ENCODE measurements around the gene DCST2.

Gene DCST2

DNA sequence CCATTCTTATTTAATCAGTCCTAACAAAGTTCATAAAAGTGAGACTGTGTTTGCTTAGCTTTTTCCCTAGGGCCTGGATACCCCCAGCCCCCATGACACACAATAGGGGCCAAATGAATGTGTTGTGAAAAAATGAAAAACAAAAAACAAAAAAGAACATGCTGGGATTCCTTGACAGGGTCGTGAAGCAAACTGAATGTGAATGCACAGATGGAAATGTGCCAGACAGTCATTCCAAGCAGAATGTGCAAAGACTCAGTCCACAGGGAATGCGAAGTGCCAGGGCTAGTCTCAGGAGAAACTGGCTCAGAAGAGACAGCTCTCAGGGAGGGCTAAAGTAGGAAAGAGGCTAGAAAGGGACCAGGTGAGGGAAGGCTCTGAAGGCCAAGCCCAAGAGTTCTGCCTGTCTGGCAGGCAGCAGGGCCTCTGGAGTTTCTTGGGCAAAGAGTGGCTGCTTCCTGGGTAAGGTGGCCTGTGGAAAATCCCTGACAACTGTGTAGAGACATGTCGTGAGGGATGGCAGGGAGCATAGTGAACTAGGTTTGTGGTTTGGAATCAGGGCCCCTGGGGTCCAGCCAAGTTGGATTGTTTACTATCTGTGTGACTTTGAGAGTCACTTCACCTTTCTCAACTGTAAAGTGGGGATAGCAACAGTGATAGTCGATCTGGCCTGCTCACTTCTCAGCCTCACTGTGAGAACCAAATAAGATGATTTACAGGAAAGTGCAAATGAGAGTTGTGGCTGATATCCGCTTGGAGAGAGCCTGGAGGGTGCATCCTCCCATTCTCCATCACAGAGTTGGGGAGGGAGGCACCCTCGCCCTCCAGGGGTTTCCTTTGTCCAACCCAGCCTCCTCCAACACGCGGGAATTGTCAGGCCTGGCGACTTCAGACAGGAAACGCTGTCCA, 16.3 kb upstream of the DCST2 start:
- TF ChIP-seq, protein P1, sequence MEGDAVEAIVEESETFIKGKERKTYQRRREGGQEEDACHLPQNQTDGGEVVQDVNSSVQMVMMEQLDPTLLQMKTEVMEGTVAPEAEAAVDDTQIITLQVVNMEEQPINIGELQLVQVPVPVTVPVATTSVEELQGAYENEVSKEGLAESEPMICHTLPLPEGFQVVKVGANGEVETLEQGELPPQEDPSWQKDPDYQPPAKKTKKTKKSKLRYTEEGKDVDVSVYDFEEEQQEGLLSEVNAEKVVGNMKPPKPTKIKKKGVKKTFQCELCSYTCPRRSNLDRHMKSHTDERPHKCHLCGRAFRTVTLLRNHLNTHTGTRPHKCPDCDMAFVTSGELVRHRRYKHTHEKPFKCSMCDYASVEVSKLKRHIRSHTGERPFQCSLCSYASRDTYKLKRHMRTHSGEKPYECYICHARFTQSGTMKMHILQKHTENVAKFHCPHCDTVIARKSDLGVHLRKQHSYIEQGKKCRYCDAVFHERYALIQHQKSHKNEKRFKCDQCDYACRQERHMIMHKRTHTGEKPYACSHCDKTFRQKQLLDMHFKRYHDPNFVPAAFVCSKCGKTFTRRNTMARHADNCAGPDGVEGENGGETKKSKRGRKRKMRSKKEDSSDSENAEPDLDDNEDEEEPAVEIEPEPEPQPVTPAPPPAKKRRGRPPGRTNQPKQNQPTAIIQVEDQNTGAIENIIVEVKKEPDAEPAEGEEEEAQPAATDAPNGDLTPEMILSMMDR (IDR thresholded peaks at IDR 0.05; ENCODE audit: low read depth, low read length, missing control alignments), result no peak
- no peak for DNase-seq (ENCODE audit: low read depth)
- peak overlapping the region; percentile 63 for H3K4me3 ChIP-seq (ENCODE audit: low read depth, low read length)

DNA sequence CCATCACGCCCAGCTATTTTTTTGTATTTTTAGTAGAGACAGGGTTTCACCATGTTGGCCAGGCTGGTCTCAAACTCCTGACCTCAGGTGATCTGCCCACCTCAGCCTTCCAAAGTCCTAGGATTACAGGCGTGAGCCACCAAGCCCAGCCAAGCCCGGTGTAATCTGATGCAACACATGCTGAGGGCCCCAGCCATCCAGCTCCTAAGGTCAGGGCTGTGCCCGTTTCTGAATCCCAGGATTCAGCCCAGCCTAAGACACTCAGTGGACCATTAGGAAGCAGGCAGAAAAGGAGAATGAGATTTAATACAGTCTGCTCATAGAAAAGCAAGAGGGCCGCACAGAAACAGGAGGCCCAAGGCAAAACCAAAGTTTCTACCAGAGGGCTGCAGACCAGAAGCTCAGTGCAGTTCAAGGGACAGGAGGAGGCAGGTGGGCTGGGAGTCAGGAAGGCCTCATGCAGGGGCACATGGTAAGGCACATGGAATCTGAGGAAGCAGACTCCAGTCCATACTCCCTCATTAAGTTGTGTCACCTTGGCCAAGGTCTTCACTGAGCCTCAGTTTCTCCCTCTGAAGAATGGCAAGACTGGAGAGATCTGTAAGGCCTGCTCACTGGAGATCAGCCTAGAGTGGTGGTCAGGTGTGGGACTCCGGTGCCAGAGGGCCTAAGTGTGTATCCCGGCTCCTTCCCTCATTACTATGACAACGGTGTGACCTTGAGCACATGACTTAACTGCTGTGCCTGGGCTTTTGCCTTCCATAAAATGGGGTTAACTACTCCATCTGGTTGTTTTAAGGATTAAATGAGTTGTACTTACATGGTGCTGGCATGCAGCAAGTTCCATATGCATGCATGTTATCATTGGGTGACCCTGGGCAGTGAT, 15.1 kb upstream of the DCST2 start:
- DNase-seq (ENCODE audit: low read depth), result no peak
- H3K4me3 ChIP-seq (ENCODE audit: low read depth, low read length), result no peak overlapping the region
- TF ChIP-seq, protein P1 (IDR thresholded peaks at IDR 0.05; ENCODE audit: low read depth, low read length, missing control alignments), result no peak

DNA sequence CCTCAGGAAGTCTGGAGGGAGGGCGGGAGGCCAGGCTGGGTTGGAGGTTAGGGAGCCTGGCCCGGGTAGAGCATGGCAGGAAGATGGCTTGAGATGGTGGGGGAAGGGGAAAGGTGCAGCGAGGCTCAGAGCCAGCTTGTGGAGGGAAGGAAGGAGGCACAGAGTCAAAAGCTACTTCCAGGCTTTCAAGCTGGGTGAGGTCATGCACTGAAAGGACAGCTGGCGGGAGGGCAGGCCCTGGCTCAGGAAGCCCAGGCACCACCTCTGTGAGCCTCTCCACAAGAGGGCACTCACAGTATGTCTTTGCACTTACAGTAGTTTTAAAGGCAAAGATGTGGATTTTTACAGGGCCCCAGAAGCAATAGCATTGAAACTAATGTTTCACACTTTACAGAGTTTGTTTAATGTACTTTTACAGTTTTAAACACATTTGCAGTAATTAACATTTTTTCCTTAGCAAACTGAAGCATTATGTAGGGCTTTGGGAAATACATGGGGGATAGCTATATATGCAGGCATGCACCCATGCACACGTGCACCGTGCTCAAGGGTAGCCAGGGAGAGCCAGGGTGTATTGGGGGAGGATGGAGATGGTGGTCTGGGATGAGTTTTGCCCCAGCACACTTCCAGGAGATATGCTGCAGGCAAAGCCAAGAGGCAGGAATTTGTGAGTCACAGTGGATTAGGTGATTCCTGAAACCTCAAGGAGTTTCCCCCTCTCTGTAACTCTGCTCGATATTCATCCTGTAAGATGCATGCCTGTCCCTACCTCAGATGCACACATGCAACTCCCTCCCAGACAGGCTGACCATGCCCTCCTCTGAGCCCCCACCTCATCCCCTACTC, 11.5 kb upstream of the DCST2 start:
- no peak overlapping the region for H3K4me3 ChIP-seq (ENCODE audit: low read depth, low read length)
- no peak for DNase-seq (ENCODE audit: low read depth)
- TF ChIP-seq, protein P1 (IDR thresholded peaks at IDR 0.05; ENCODE audit: low read depth, low read length, missing control alignments), result peak; percentile 68

DNA sequence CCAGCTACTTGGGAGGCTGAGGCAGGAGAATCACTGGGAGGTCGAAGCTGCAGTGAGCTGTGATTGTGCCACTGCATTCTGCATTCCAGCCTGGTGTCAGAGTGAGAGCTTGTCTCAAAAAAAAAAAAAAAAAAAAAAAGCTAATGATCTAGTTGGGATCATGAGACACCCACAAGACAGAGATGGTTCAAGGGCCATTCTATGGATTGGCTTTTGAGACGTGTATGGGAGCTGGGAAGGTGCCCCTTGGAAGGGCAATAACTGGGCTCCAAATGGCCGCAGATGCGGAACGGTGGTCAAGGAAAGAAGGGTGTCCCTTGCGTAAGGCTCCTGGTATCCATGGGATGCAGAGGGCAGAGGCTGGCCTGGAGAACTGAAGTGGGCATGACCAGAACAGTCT, 10.8 kb upstream of the DCST2 start:
- TF ChIP-seq, protein P1 (IDR thresholded peaks at IDR 0.05; ENCODE audit: low read depth, low read length, missing control alignments), result no peak
- no peak overlapping the region for H3K4me3 ChIP-seq (ENCODE audit: low read depth, low read length)
- no peak for DNase-seq (ENCODE audit: low read depth)

DNA sequence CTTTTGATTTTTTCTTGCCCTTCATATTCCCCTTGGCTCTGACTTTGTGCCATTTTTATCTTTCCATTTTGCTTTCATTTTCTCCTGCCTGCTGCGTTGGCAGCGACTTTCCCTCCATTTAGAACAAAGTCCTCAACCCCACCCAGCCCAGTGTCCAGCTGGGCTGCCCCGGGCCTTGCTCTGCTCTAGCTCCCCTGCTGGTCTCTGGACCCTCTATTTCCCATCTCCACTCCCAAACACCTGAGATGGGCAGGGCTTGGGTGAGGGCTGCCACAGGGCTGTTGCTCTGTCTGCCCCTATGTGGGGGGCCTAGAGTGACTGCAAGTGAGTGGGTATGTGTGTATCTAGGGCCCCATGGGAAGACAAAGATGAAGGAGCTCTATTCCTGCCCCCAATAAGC, 10.2 kb upstream of the DCST2 start:
- TF ChIP-seq, protein P1 (IDR thresholded peaks at IDR 0.05; ENCODE audit: low read depth, low read length, missing control alignments), result no peak
- no peak overlapping the region for H3K4me3 ChIP-seq (ENCODE audit: low read depth, low read length)
- no peak for DNase-seq (ENCODE audit: low read depth)

DNA sequence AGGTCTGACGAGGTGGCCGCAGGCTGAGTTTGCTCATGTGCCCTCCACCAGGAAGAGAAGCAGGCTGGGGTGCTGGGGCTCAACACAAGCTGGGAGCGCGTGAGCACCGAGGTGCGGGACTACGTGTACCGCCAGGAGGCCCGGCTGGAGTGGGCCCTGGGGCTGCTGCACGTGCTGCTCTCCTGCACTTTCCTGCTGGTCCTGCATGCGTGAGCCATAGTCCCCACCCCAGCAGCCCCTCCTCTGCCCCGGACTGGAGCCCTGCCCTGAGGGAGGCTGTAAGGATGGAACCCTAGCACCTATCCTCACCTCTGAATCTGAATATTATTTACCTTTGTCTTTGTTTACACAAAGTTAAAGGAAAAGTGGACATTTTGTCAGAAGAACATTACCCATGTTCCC, 9.7 kb upstream of the DCST2 start:
- DNase-seq (ENCODE audit: low read depth), result no peak
- TF ChIP-seq, protein P1 (IDR thresholded peaks at IDR 0.05; ENCODE audit: low read depth, low read length, missing control alignments), result no peak
- H3K4me3 ChIP-seq (ENCODE audit: low read depth, low read length), result no peak overlapping the region
